HT1080 (cell line): ENCODE measurements around the gene NCAM1. TPM values are rescaled to one million over a fixed set of nuclear protein-coding genes. Genes with fewer than 3 reads are reported as not detected.
"Not testable (repeated sequence)": the region's sequence is repeated elsewhere in the genome, so short reads cannot be mapped to it uniquely, and the experiment has no call there.

Experiments
- DNase-seq: peaks from one replicate; pipeline ENCODE4 v3.0.0-alpha.2; 2015; ENCODE audit warnings: low read depth
- polyA plus RNA-seq, 2 experiments: library from polyadenylated mRNA; depleted of rRNA; stranded (reverse); fragments of >200 nt; gene quantifications; 2 replicates each; pipeline ENCODE4 v1.2.3, GENCODE V29; 2015
- total RNA-seq: library from RNA; depleted of rRNA; stranded (reverse); fragments of >200 nt; shearing (Covaris generic); gene quantifications from 2 replicates; pipeline ENCODE4 v1.2.3, GENCODE V29; 2014; rRNA removed

The NCAM1 gene
- total RNA-seq = 24.2 and 26.3 TPM in 2 replicates
- 8.3 and 12.4 TPM in 2 replicates for polyA plus RNA-seq (2015; cell fraction: cytosol; rRNA removed)
- 72.3 and 72.5 TPM in 2 replicates for polyA plus RNA-seq (2015; cell fraction: nucleus; rRNA removed)

DNA sequence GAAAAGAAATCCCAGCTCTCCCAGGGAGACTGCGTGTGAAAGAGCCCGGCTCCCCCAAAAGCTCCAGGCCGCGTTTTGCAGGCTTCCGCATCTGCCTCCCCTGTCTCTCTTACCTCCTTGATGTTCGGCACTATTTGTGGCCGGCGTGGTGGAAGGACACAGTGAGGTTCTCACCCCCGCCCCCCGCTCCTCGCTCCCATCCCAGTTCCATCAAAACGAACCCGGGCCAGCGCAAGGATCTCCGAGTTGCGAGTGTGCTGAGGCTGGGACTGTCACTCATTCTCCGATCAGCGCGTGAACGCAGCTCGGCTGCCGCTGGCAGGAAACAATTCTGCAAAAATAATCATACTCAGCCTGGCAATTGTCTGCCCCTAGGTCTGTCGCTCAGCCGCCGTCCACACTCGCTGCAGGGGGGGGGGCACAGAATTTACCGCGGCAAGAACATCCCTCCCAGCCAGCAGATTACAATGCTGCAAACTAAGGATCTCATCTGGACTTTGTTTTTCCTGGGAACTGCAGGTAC, at the start of gene NCAM1:
TSS of gene NCAM1 (plus strand) at position 275 of the 523 bp plus-strand sequence.
- DNase-seq = peak; percentile 96

GRCh38 chr11:112922606-112923005, 38.6 kb upstream of the NCAM1 start:
- no peak for DNase-seq

- not testable (repeated sequence) for DNase-seq
These were observed 36.4 kb upstream of the NCAM1 start for GRCh38 chr11:112924836-112925235.

DNA sequence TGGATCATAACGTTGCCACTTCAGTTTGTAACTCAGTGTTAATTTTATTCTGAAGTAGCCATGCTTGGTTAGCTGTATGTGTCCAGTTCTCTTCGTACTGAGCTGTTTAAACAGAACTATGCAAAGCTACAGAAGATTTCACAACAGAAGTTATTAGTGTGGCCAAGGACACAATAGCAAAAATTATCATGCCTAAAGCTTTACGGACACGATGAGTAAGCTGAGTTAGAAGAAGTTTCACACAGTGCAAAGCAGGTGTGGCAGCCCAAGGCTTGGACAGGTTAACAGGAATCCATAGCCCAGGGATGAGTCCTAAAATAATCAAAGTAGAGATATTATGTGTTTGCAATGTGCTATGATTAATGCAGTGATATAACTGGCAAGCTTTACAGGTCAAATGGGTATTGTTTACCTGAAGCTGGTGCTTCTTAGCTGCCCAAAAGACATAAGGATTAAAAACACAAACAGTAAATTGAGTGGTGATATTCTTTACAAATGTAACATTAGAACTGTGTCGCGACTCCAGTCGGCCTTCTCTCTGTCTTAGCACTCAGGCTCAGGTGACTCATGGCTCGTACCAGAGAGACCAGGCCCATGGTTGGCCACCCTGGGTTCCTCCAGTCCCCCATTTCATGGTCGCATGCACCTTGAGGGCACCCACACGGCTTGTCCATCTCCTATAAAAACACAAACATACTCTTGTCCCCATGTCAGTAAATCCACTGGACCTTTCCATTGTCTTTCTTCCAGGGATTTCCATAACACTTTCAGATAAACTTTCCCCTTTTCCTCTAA, 35.5 kb upstream of the NCAM1 start:
- DNase-seq = no peak

DNA sequence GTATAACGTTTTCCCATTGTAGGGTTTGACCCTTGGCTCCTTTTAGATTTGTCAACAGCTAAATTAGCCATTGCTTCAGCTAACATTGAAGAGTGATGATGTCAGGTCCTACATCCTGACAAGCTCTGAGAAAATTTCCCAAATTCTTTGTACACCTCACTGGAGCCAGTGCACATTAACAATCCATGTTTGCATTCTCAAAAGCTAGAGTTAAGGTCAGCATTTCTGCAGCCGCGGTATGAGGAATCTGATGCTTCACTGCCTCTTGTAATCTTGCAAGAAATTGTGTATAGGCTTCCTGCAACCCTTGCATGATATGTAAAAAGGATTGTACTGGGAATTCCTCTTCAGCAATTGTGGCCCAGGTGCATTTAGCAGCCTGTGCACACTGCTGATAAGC, 33.1 kb upstream of the NCAM1 start:
- no peak for DNase-seq

DNA sequence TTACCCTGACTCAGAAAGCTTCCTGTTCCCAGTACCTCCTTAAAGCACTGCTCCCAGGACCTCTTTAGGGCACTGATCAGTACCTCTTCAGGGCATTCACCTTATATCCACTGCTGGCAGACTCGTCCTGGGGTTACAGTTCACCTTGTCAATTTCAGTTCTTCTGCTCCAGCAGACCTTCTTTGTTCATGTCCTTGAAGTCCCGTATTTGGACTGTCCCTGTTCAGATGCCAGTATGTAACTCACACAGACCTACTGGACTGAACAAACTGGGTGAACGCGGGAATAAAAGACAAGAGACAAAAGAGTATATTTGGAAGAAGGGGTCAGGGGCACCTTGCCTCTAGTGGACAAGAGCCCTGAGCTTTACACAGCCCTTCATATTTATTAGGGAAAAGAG, 31.8 kb upstream of the NCAM1 start:
- no peak for DNase-seq

- DNase-seq = no peak
These were observed 29.5 kb upstream of the NCAM1 start for GRCh38 chr11:112931703-112932102.

GRCh38 chr11:112932593-112932992, 28.6 kb upstream of the NCAM1 start:
- no peak for DNase-seq

DNA sequence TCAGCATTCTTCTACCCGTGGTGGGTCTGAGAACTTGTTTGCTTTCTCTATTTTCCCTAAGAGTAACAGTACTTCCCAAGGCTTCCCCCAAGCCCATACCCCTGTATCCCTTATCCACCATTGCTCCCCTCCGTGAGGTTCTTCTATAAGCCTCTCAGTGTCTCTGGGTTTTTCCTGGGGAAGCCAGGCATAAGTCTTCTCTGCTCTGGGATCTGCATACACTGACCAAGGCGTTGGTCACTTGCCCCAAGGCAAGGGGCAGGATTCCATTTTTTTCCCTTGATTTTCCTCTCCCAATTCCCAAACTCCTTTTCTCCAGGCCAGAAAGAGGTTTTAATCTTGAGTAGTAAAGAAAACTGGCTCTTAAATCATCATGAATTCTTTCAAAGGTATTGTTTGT, 27.2 kb upstream of the NCAM1 start:
- no peak for DNase-seq

DNA sequence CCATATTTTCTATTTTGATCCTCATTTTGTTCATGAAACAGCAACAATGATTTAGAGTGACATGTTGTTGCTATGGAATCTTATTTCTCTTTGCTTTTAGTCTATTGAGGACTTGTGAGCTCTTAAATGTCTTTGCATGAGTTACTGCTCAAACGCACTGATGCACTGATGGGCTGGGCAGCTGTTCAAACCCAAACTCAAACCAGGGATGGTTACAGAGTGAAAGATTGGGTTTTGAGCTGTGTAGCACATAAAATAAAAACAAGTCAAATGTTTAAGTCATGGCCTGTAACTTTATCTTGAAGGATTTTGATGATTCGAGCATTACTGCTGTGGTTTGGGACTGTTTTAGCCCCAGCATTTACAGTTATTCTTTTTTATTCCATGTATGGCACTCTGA, 20.1 kb upstream of the NCAM1 start:
- no peak for DNase-seq

DNA sequence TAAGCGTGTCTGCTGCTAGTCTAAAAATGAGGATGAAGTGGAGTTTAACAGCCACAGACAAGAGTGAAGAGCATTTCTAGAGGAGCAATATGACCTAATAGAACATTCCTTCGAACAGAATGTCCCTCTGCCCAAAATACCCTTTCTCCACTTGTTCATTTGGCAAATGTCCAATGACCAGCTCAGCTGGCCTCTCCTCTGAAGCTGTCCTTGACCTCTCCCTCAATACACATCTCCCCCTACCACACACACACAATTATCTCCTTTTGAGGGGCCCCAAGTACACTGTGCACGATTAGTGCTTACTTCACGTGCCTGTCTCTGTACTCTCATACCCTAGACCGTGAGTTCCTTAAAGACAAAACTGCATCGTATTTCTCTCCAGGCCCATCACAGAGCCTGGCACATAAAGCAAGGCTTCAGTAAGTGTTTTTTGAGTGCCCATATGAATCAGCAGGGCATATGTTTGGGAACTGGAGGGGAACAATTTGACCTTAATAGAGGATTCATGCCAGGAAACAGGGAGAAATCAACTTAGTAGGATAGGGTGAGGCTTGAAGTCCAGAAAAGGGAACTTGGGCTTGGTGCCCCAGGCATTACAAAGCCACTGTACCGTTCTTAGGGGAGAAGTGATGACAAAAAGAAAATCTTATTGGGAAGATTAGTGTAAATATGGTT, 18.1 kb upstream of the NCAM1 start:
- no peak for DNase-seq

- no peak for DNase-seq
These were observed 14.4 kb upstream of the NCAM1 start for GRCh38 chr11:112946866-112947265.

DNA sequence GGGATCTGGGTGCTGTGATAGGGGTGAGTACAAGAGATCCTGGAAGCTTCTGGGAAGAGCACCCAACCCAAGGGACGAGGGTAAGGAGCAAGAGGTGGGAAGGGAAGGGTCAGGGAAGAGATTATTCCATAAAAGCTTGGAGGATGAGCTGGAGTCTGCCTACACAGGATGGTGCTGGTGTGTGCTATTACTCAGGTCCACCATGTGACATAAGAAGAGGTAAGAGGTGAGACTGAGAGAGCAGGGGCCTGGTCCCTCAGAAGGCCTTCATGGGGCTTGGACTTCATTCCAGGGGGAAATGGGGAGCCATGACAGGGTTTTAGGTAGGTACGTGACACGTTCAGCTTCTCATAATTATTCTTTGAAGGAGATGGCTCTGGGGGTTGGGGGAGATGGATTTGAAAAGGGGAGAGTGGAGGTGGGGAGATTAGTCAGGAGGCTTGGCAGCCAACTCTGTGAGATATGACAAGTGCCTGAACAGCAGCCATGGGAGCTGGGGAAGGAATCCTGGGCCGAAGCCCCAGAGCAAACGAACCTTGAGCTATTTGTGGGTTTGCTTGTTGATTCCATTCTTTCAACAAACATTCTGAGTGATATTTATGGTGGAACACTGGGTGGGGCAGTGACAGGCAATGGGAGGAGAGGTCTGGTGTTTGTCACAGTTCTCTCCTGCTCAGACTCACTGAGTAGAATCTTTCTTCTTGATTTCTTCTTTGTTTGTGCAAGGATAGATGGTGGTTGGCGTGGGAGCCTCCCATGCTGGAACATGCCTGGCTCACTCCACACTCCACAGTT, 11.2 kb upstream of the NCAM1 start:
- no peak for DNase-seq

- DNase-seq = peak; percentile 85
These were observed 2.5 kb upstream of the NCAM1 start for GRCh38 chr11:112958670-112959069.

- DNase-seq = peak; percentile 40
These were observed 745 bp downstream of the NCAM1 start for GRCh38 chr11:112961751-112962578.

DNA sequence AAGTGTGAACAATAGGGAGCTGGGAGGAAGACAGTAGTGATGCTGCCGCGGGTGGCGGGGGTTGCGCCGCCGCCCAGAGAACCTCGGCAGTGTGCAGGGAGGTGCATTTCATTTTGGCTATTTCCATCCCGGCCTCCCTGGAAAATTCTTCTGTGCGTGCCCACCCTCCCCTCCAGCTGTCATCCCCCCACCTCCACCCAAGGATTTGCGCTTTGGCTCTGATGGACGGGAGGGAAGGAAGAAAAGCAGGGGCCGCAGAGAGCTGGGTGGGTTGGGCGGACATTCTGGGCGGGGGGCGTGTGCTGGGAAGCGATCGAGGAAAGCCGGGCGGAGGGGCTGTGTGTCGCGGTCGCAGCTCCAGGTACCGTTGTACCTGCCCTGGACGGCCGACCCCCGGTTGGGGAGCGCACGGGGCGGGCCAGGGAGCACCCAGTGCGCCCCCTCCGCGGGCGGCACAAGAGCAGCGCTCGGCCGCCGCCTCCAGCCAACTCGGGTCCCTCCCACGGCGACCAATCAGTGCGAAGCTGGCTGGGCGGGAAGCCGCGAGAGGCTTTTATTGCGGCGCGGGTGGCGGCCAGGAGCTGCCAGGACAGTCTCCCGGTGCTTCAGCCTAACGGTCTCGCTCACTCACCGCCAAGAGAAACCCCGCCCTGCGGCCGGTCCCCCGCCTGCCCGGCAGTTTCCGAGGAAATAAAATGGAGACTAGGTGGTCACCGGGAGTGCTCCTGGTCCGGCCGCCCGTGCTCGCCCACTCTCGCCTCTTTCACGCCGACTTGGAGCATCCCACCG, 1.6 kb downstream of the NCAM1 start:
- peak; percentile 86 for DNase-seq

DNA sequence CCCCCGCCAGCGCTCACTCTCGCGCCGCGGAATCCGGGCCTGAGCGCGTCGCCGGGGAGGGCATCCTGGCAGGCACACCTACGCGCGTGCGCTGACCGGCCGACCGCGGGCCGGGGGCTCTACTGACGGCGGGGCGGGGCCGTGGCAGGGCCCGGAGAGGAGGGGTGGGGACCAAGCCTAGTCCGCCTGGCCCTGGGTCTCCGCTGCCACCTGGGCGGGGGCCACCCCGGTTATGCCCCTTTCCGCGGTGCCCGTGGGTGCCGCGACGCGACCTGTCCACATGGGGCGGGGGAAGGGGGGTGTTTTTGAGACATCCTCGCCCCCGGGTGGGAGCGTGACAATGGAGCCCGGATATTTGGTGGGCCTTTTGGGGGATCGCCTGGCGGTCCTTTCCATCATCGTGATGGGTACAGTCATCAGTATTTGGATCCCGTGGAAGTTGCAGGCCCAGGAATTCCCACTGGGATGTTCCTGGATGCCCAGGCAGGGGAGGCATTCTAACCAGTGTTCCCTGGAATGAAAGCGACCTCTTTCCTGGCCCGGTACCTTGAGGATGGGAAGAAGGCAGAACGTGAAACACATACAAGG, 2.2 kb downstream of the NCAM1 start:
- peak; percentile 35 for DNase-seq

GRCh38 chr11:112965656-112966055, 4.4 kb downstream of the NCAM1 start:
- DNase-seq = no peak

GRCh38 chr11:112966561-112966960, 5.3 kb downstream of the NCAM1 start:
- no peak for DNase-seq
